ENCODE results near the gene STK39.

Gene STK39

DNA sequence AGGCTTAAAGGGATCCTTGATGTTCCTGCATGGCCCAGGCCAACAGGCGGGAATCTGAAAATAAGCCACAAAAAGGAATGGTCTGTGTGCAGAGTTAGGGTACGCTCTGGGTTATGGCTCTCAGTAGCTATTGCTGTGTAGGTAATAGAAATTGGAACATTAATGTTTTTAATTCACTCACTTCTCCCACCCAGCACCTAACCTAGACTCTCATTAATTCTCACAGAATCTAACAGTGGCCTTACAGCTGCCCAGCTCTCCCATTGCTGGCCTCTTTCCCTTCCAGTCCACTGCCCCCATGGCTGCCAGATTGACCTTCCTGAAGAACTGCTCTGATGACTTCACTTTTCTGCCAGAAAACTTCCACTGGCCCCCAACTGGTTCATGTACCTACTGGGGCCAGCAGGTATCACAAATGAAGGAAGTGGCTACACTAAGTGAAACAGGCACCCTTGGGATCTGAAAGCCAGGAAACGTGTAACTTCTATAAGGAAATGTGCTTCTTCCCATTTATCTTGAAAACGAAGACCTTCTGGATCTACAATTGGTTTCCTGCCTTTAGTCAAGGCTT is 315.2 kb downstream of the STK39 start:
- DNase-seq (ENCODE audit: low read depth in 2 of 2), result no peak

DNA sequence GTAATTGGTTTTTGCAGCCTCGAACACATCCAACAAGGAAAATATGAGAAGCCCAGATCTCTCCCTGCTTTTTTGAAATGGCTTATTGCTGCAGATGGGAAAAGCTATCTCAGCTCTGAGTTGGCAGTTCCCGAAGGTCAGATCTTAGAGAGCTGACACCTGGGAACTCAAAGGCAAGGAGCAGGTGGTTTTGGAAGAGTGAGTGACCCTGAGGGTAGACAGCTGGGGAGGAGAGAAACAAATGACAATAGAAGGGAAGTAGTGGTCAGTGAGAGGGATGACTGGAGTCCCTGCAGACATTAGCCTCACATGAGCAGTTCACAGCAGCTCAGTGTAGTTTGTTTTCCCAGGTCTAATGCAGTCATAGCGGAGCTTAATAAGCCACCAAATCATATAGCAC is 317.9 kb downstream of the STK39 start:
- no peak for DNase-seq (ENCODE audit: low read depth in 2 of 2)

DNA sequence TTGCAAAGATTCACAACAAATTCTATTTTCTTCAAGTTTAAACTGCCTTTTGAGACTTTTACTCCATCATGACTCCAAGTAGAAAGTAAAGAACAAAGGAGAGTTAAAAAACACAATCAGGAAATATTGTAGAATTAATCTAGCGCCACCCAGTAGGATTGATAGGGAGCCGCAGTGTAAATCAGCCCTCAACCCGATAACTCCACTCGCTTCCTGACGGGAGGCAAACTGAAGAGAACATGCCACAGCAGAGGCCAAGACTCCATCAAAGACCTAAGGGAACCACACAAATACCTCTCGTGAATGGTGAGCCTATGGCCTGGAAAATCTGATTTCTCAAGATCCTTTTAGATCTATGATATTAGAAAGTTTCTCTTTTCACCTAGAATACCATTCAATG is 319.0 kb downstream of the STK39 start:
- no peak for DNase-seq (ENCODE audit: low read depth in 2 of 2)

DNA sequence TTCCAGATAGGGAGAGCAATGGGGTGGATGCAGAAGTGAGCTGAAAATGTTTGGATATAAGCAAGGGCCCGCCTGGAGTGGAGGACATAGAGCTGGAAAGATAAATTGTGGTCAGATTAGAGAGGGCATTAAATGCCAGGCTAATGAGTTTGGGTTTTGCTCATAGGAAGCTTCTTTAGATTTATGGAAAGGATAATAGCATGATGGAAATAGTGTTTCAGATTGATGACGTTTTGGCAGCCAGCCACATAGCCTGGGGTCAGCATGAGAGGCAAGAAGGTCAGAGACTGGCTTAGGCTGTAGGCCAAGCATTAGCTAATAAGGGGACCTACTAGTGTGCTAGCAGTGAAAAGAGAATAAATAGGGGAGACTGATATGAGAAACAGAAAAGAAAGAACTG is 321.6 kb downstream of the STK39 start:
- DNase-seq (ENCODE audit: low read depth in 2 of 2), result no peak

DNA sequence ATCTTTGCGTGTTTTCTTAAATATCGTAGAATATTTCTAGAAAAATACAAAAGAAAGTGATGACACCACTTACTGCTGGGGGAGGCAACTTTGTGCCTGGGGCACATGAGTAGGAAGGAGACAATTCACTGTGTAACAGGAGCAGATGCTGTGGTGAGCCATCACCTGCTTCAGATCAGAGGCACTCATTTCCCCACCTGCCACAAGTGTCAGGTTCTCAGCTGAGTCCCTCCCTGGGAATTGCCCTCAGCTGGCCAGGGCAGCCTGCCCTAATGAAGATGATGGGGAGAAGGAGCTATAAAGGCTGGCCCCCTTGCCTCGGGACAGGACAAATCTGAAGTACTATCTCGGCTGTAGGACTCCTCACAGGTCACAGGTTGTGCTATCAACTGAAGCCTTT is 322.8 kb downstream of the STK39 start:
- DNase-seq (ENCODE audit: low read depth in 2 of 2), result no peak

DNA sequence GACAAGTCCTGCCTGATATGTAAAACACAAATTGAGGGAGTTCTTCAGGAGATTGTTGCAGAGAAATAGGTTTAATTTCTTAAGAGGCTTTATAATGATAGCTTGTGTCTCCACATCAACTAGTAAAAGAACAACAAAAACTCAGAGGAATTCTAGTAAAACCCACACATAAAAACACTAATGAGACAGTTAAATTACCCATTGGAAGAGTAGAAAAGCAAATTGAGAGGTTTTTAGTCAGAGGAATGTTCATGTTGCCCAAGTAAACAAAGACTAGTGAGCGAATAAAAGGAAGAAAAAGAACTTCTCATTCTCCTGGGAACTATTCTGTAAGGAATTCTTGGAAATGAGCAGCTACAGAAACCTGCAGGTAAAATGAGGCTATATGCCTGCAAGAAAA is 330.6 kb downstream of the STK39 start:
- no peak for DNase-seq (ENCODE audit: low read depth in 2 of 2)

DNA sequence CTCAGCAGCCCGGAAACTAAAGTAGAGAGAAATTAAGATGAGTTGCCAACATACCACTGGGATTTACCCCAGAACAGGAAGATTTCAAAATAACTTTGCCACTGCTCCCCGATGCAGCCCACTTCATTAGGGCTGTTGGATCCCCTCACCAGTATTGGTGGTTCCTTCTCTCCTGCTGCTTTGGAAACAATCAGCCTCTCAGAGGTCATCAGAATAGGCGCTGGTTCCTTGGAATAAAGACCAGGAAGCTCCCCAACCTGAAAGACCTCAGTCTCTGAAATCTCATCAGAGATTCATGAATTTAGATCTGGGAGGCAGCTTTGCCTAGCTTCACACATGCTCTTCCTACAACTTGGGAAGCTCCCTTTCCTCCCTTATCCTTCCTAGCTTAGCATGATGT is 332.4 kb downstream of the STK39 start:
- DNase-seq (ENCODE audit: low read depth in 2 of 2), result no peak

DNA sequence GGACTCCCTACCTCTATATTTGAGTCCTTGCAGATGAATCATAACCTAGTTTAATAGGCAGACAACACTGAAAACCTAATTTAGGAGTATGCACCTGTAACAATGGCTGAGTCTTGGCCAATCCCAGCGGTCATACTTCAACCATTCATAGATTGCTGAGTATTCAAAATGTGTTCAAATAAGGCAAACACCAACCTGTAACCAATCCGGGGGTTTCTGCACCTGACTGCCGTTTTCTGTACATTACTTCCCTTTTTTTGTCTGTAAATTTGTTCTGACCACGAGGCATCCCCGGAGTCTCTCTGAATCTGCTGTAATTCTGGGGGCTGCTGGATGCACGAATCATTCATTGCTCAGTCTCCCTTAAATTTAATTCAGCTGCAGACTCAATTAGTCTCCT is 338.6 kb downstream of the STK39 start:
- DNase-seq (ENCODE audit: low read depth in 2 of 2), result no peak

DNA sequence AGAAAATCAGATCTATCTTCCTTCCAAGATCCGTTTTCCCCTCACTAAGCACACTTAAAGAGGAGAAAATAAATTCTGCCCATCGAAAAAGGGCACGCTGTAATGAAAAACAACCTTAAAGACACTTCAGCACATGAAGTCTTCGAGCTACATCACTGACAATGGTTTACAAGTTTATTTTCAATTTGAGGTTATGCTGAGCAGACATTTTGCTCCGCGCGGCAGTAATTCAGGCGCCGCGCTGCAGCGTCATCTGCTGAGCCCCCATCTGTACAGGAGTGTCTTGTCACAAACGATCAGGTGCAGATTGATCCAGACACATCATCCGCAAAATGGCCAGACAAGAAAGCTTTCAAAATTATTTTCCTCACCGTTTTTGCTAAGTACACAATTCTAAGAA is 341.7 kb downstream of the STK39 start:
- no peak for DNase-seq (ENCODE audit: low read depth in 2 of 2)
